Stimulated activated CD4-positive, alpha-beta T cell treated with anti-CD3 and anti-CD28 coated beads, Interleukin-1b, Interleukin-23, amount 100 ng/mL, for 24 hours (primary cell): ENCODE measurements around the gene TMEM168.
"Not testable (repeated sequence)": the region's sequence is repeated elsewhere in the genome, so short reads cannot be mapped to it uniquely, and the experiment has no call there.

Experiments
- DNase-seq, 4 experiments: peaks; one replicate each; pipeline ENCODE4 v3.0.0-alpha.2; 2020; ENCODE audit warnings: low read depth in 4 of 4, low spot score in 1 of 4

TMEM168 gene

GRCh38 chr7:112789817-112790585, at the start of gene TMEM168:
TMEM168 (minus strand) TSS chr7:112790393; CDS start chr7:112784825, 5,568 bp downstream.
- DNase-seq, result peak; percentile 76 to 84 (median 80)

GRCh38 chr7:112835928-112836327, 45.7 kb upstream of the TMEM168 start:
- not testable (repeated sequence) for DNase-seq

GRCh38 chr7:112833082-112833481, 42.9 kb upstream of the TMEM168 start:
- DNase-seq, result no peak

GRCh38 chr7:112830769-112831168, 40.6 kb upstream of the TMEM168 start:
- DNase-seq, result no peak

GRCh38 chr7:112828696-112829095, 38.5 kb upstream of the TMEM168 start:
- DNase-seq, result no peak

- DNase-seq, result no peak
Observed at GRCh38 chr7:112821345-112821744, 31.2 kb upstream of the TMEM168 start.

GRCh38 chr7:112819536-112819935, 29.3 kb upstream of the TMEM168 start:
- no peak for DNase-seq

GRCh38 chr7:112806156-112806555, 16.0 kb upstream of the TMEM168 start:
- no peak for DNase-seq

GRCh38 chr7:112802406-112802805, 12.2 kb upstream of the TMEM168 start:
- DNase-seq, result no peak

GRCh38 chr7:112800486-112800885, 10.3 kb upstream of the TMEM168 start:
- no peak for DNase-seq

GRCh38 chr7:112799448-112800120, 9.4 kb upstream of the TMEM168 start:
- no peak for DNase-seq

- DNase-seq, result no peak
Observed at GRCh38 chr7:112798274-112799159, 8.3 kb upstream of the TMEM168 start.

- not testable (repeated sequence) for DNase-seq
Observed at GRCh38 chr7:112796552-112796951, 6.4 kb upstream of the TMEM168 start.

GRCh38 chr7:112792441-112792840, 2.2 kb upstream of the TMEM168 start:
- DNase-seq, result no peak

GRCh38 chr7:112791465-112792168, 1.4 kb upstream of the TMEM168 start:
- no peak for DNase-seq

- no peak for DNase-seq
Observed at GRCh38 chr7:112790586-112791003, 402 bp upstream of the TMEM168 start.

- DNase-seq, result no peak
Observed at GRCh38 chr7:112789453-112789816, 758 bp downstream of the TMEM168 start.

GRCh38 chr7:112788778-112789343, 1.3 kb downstream of the TMEM168 start:
- no peak for DNase-seq

- DNase-seq, result no peak
Observed at GRCh38 chr7:112784603-112785002, 5.6 kb downstream of the TMEM168 start.

- no peak for DNase-seq
Observed at GRCh38 chr7:112782498-112782897, 7.7 kb downstream of the TMEM168 start.

- DNase-seq, result no peak
Observed at GRCh38 chr7:112781558-112781957, 8.6 kb downstream of the TMEM168 start.
